HepG2 (cell line): ENCODE data around the gene CENPP. TPM values are rescaled to one million over a fixed set of nuclear protein-coding genes. Genes with fewer than 3 reads are reported as not detected.

ENCODE experiments used
- CENPT ChIP-seq: sonication (generic); formaldehyde crosslinking; IDR thresholded peaks from 2 replicates; pipeline ENCODE4 v1.8.0; 2022; ENCODE audit warnings: low read depth, mild to moderate bottlenecking, moderate library complexity, missing genetic modification reagents
- FIP1L1 ChIP-seq: fragments of 200-400 bp; formaldehyde crosslinking; IDR thresholded peaks from 2 replicates; pipeline ENCODE4 v1.6.1; 2018; ENCODE audit warnings: low read depth, mild to moderate bottlenecking, low read length, moderate library complexity, borderline replicate concordance; ENCODE audit not compliant: insufficient read depth
- FOSL2 ChIP-seq: sonication (generic); formaldehyde crosslinking; IDR thresholded peaks from 2 replicates; pipeline ENCODE4 v1.4.0; 2020; ENCODE audit warnings: missing genetic modification reagents
- FOXM1 ChIP-seq: sonication (generic); formaldehyde crosslinking; IDR thresholded peaks from 2 replicates; pipeline ENCODE4 v1.5.0; 2020; ENCODE audit warnings: missing genetic modification reagents
- KDM5A ChIP-seq: fragments of 200-600 bp; sonication (generic); IDR thresholded peaks from 2 replicates; pipeline ENCODE4 v1.7.0; 2018; ENCODE audit warnings: antibody characterized with exemption, mild to moderate bottlenecking, low read length, borderline replicate concordance
- NR2F1 ChIP-seq, 2 experiments: fragments of 450-650 bp in 1 of 2; formaldehyde crosslinking in 1 of 2; IDR thresholded peaks; 2 replicates each; pipeline versions ENCODE4 v1.5.0 to v1.6.1; 2016 to 2020; ENCODE audit warnings: mild to moderate bottlenecking in 1 of 2, missing compliant biosample characterization in 1 of 2, missing genetic modification reagents in 1 of 2, moderate library complexity in 1 of 2
- THAP11 ChIP-seq: IDR thresholded peaks from 2 replicates; pipeline ENCODE4 v1.6.1; 2016; ENCODE audit warnings: missing biosample characterization, missing genetic modification reagents
- ZFP41 ChIP-seq: sonication (generic); formaldehyde crosslinking; IDR thresholded peaks from 2 replicates; pipeline ENCODE4 v1.4.0; 2020; ENCODE audit warnings: mild to moderate bottlenecking, missing genetic modification reagents, borderline replicate concordance
- ZNF572 ChIP-seq: sonication (generic); formaldehyde crosslinking; IDR thresholded peaks from 2 replicates; pipeline ENCODE4 v1.5.1; 2020; ENCODE audit warnings: mild to moderate bottlenecking, missing genetic modification reagents
- ZNF768 ChIP-seq: sonication (generic); formaldehyde crosslinking; IDR thresholded peaks from 2 replicates; pipeline ENCODE4 v1.4.0; 2020; ENCODE audit warnings: missing genetic modification reagents
- polyA plus RNA-seq, 8 experiments: library from polyadenylated mRNA; depleted of rRNA in 3 of 8; stranded (reverse) in 7 of 8; unstranded in 1 of 8; fragments of >200 nt; fragmentation: Illumina TruSeq in 4 of 8; extraction: Trizol in 4 of 8; gene quantifications; 2 replicates each; pipeline versions ENCODE4 v1.2.1 to v1.2.3, GENCODE V29; 2011 to 2016; ENCODE audit warnings: low read depth in 4 of 8, missing spikeins in 1 of 8, mixed read lengths in 1 of 8; ENCODE audit not compliant: insufficient read depth in 1 of 8
- total RNA-seq, 5 experiments: library from RNA; depleted of rRNA; stranded (reverse); fragments of >200 nt; fragmentation: Illumina TruSeq; extraction: Trizol; gene quantifications; 2 replicates each; pipeline ENCODE4 v1.2.3, GENCODE V29; 2016; ENCODE audit warnings: low read depth in 1 of 5
- TF ChIP-seq, protein P1 (sequence below): sonication (generic); formaldehyde crosslinking; IDR thresholded peaks from 2 replicates; pipeline ENCODE4 v1.5.0; 2020; ENCODE audit warnings: mild to moderate bottlenecking, missing genetic modification reagents
- TF ChIP-seq, protein P2 (sequence below): sonication (generic); formaldehyde crosslinking; IDR thresholded peaks from 2 replicates; pipeline ENCODE4 v1.8.0; 2022; ENCODE audit warnings: missing genetic modification reagents, mild to moderate bottlenecking, moderate library complexity, borderline replicate concordance
- TF ChIP-seq, protein P3 (sequence below): sonication (generic); formaldehyde crosslinking; IDR thresholded peaks from 2 replicates; pipeline ENCODE4 v1.4.0; 2020; ENCODE audit warnings: mild to moderate bottlenecking, missing genetic modification reagents
- TF ChIP-seq, protein P4 (sequence below): sonication (generic); formaldehyde crosslinking; conservative IDR thresholded peaks from 2 replicates; pipeline ENCODE4 v1.4.0; 2020; ENCODE audit warnings: mild to moderate bottlenecking, missing genetic modification reagents, moderate library complexity

Gene CENPP
- total and polyA plus RNA-seq, 2 of the 13 experiments (the other 11 are each of a cell fraction or from before 2014, with no cell fraction given): 2.0 to 11.4 TPM

GRCh38 chr9:92293452-92294296 is 32.1 kb upstream of the CENPP start, which contains the start of gene IARS1 (continued):
- TF ChIP-seq ZNF572 (no peak), FIP1L1 (no peak), ZFP41 (CRISPR knock-in tag) (no peak; the same call in 1 of the 2 replicates), ZNF768 (CRISPR knock-in tag) (peak; percentile 78; the same call in 1 of the 2 replicates), KDM5A (peak; percentile 91), CENPT (no peak), THAP11 (CRISPR knock-in tag) (peak; percentile 92), FOSL2 (CRISPR knock-in tag) (peak; percentile 78), FOXM1 (peak; percentile 76; the same call in 1 of the 2 replicates), NR2F1 (CRISPR knock-in tag; IDR thresholded peaks at IDR 0.05) (no peak)
- TF ChIP-seq, protein P1, sequence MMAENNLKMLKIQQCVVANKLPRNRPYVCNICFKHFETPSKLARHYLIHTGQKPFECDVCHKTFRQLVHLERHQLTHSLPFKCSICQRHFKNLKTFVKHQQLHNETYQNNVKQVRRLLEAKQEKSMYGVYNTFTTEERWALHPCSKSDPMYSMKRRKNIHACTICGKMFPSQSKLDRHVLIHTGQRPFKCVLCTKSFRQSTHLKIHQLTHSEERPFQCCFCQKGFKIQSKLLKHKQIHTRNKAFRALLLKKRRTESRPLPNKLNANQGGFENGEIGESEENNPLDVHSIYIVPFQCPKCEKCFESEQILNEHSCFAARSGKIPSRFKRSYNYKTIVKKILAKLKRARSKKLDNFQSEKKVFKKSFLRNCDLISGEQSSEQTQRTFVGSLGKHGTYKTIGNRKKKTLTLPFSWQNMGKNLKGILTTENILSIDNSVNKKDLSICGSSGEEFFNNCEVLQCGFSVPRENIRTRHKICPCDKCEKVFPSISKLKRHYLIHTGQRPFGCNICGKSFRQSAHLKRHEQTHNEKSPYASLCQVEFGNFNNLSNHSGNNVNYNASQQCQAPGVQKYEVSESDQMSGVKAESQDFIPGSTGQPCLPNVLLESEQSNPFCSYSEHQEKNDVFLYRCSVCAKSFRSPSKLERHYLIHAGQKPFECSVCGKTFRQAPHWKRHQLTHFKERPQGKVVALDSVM (CRISPR knock-in tag): peak; percentile 48
- TF ChIP-seq, protein P2, sequence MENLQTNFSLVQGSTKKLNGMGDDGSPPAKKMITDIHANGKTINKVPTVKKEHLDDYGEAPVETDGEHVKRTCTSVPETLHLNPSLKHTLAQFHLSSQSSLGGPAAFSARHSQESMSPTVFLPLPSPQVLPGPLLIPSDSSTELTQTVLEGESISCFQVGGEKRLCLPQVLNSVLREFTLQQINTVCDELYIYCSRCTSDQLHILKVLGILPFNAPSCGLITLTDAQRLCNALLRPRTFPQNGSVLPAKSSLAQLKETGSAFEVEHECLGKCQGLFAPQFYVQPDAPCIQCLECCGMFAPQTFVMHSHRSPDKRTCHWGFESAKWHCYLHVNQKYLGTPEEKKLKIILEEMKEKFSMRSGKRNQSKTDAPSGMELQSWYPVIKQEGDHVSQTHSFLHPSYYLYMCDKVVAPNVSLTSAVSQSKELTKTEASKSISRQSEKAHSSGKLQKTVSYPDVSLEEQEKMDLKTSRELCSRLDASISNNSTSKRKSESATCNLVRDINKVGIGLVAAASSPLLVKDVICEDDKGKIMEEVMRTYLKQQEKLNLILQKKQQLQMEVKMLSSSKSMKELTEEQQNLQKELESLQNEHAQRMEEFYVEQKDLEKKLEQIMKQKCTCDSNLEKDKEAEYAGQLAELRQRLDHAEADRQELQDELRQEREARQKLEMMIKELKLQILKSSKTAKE (CRISPR knock-in tag): no peak
- TF ChIP-seq, protein P3, sequence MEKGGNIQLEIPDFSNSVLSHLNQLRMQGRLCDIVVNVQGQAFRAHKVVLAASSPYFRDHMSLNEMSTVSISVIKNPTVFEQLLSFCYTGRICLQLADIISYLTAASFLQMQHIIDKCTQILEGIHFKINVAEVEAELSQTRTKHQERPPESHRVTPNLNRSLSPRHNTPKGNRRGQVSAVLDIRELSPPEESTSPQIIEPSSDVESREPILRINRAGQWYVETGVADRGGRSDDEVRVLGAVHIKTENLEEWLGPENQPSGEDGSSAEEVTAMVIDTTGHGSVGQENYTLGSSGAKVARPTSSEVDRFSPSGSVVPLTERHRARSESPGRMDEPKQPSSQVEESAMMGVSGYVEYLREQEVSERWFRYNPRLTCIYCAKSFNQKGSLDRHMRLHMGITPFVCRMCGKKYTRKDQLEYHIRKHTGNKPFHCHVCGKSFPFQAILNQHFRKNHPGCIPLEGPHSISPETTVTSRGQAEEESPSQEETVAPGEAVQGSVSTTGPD: no peak
- TF ChIP-seq, protein P4, sequence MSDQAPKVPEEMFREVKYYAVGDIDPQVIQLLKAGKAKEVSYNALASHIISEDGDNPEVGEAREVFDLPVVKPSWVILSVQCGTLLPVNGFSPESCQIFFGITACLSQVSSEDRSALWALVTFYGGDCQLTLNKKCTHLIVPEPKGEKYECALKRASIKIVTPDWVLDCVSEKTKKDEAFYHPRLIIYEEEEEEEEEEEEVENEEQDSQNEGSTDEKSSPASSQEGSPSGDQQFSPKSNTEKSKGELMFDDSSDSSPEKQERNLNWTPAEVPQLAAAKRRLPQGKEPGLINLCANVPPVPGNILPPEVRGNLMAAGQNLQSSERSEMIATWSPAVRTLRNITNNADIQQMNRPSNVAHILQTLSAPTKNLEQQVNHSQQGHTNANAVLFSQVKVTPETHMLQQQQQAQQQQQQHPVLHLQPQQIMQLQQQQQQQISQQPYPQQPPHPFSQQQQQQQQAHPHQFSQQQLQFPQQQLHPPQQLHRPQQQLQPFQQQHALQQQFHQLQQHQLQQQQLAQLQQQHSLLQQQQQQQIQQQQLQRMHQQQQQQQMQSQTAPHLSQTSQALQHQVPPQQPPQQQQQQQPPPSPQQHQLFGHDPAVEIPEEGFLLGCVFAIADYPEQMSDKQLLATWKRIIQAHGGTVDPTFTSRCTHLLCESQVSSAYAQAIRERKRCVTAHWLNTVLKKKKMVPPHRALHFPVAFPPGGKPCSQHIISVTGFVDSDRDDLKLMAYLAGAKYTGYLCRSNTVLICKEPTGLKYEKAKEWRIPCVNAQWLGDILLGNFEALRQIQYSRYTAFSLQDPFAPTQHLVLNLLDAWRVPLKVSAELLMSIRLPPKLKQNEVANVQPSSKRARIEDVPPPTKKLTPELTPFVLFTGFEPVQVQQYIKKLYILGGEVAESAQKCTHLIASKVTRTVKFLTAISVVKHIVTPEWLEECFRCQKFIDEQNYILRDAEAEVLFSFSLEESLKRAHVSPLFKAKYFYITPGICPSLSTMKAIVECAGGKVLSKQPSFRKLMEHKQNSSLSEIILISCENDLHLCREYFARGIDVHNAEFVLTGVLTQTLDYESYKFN (CRISPR knock-in tag): peak; percentile 55
